HCT116 (cell line): ENCODE data around the gene DDX56. TPM values are rescaled to one million over a fixed set of nuclear protein-coding genes. Genes with fewer than 3 reads are reported as not detected.

Source experiments
- ATAC-seq: fragments of 200-7000 bp; cut with Tn5 transposase; 2 replicates; pipeline ENCODE4 v1.9.1; 2020; ENCODE audit warnings: mild to moderate bottlenecking, moderate library complexity
- BruUV-seq: library from RNA; stranded (reverse); fragments of 400-500 nt; replicated peaks from 2 replicates; lab custom pipeline; 2021; lab: Mats Ljungman, UMichigan
- CTCF ChIA-PET: fragments of 300-600 bp; sonication (Branson Sonifier 250); formaldehyde crosslinking; loops from one replicate; lab custom pipeline; 2021; ENCODE audit warnings: antibody characterized with exemption; lab: Charles Lee
- POLR2A ChIA-PET: fragments of 300-600, 350-600 bp; sonication (Branson Sonifier 250); formaldehyde crosslinking; loops from one replicate; lab custom pipeline; 2021; ENCODE audit warnings: antibody characterized with exemption; lab: Charles Lee
- RAD21 ChIA-PET, 2 experiments: fragments of 300-600 bp; sonication (Branson Sonifier 250); formaldehyde crosslinking; loops; one replicate each; lab custom pipeline; 2023; ENCODE audit warnings: low total read pairs in 2 of 2; ENCODE audit not compliant: uncharacterized antibody in 2 of 2, unreplicated experiment in 2 of 2, low non-redundant PET in 1 of 2; lab: Charles Lee
- DNase-seq: peaks from one replicate; pipeline ENCODE4 v3.0.0-alpha.2; 2010; ENCODE audit warnings: low read depth, low spot score
- H2AFZ ChIP-seq: fragments of 200-600 bp; shearing (Covaris generic), sonication (generic); 2 replicates; pipeline ENCODE4 v1.6.1; 2017; ENCODE audit warnings: low read depth, mixed run types, mixed read lengths, antibody characterized with exemption, low read length; ENCODE audit not compliant: poor library complexity, severe bottlenecking
- H3K27ac ChIP-seq: 2 replicates; pipeline ENCODE4 v1.5.1; 2012; ENCODE audit warnings: low read depth, low read length
- H3K27me3 ChIP-seq: fragments of 200-600 bp; sonication (generic); 2 replicates; pipeline ENCODE4 v1.6.1; 2016; ENCODE audit warnings: mixed run types, low read length, mixed read lengths; ENCODE audit not compliant: insufficient read depth
- H3K36me3 ChIP-seq, 2 experiments: fragments of 200-500 bp in 1 of 2; fragments of 200-600 bp in 1 of 2; sonication (Bioruptor generic) in 1 of 2; sonication (generic) in 1 of 2; 2 replicates each; pipeline versions ENCODE4 v1.5.1 to v1.6.1; 2014 to 2016; ENCODE audit warnings: low read length in 2 of 2, inconsistent platforms in 1 of 2, mixed read lengths in 1 of 2, mixed run types in 1 of 2; ENCODE audit not compliant: insufficient read depth in 2 of 2, control insufficient read depth in 1 of 2
- H3K4me1 ChIP-seq, 2 experiments: fragments of 200-600 bp in 1 of 2; sonication (generic) in 1 of 2; 2 replicates each; pipeline versions ENCODE4 v1.5.1 to v1.6.1; 2012 to 2017; ENCODE audit warnings: low read length in 2 of 2, inconsistent platforms in 1 of 2, mild to moderate bottlenecking in 1 of 2, mixed read lengths in 1 of 2, mixed run types in 1 of 2, moderate library complexity in 1 of 2; ENCODE audit not compliant: insufficient read depth in 2 of 2, control insufficient read depth in 1 of 2
- H3K4me2 ChIP-seq: fragments of 200-600 bp; sonication (generic); 2 replicates; pipeline ENCODE4 v1.6.1; 2017; ENCODE audit warnings: mixed run types, low read length, mixed read lengths
- H3K4me3 ChIP-seq, 2 experiments: fragments of 200-600 bp in 1 of 2; sonication (generic) in 1 of 2; replicated peaks in 1 of 2; 2 replicates each; pipeline ENCODE4 v1.5.1; 2011 to 2016; ENCODE audit warnings: low read length in 2 of 2, control low read depth in 1 of 2, low read depth in 1 of 2, mild to moderate bottlenecking in 1 of 2, mixed read lengths in 1 of 2, mixed run types in 1 of 2
- H3K79me2 ChIP-seq: fragments of 200-600 bp; sonication (generic); 2 replicates; pipeline ENCODE4 v1.6.1; 2017; ENCODE audit warnings: mild to moderate bottlenecking, mixed run types, low read length, moderate library complexity, mixed read lengths; ENCODE audit not compliant: insufficient read depth
- H3K9ac ChIP-seq: fragments of 200-600 bp; sonication (generic); 2 replicates; pipeline ENCODE4 v1.6.1; 2016; ENCODE audit warnings: low read length, mixed read lengths
- H3K9me2 ChIP-seq: fragments of 200-600 bp; sonication (generic), shearing (Covaris generic); 2 replicates; pipeline ENCODE4 v1.6.1; 2017; ENCODE audit warnings: mixed run types, mild to moderate bottlenecking, moderate library complexity; ENCODE audit not compliant: insufficient read depth
- H3K9me3 ChIP-seq, 2 experiments: fragments of 200-500 bp in 1 of 2; fragments of 200-600 bp in 1 of 2; sonication (Bioruptor generic) in 1 of 2; sonication (generic) in 1 of 2; 2 replicates each; pipeline ENCODE4 v1.6.1; 2014 to 2017; ENCODE audit warnings: low read length in 2 of 2, mixed read lengths in 2 of 2, inconsistent platforms in 1 of 2, low read depth in 1 of 2, mild to moderate bottlenecking in 1 of 2, mixed run types in 1 of 2, moderate library complexity in 1 of 2; ENCODE audit not compliant: control insufficient read depth in 1 of 2, insufficient read depth in 1 of 2
- H4K20me1 ChIP-seq: fragments of 200-600 bp; sonication (generic), shearing (Covaris generic); 2 replicates; pipeline ENCODE4 v1.6.1; 2017; ENCODE audit warnings: mixed run types, mild to moderate bottlenecking, moderate library complexity; ENCODE audit not compliant: insufficient read depth
- CBX3 ChIP-seq: IDR thresholded peaks from 2 replicates; pipeline ENCODE4 v1.6.1; 2012; ENCODE audit warnings: low read depth
- EGR1 ChIP-seq: IDR thresholded peaks from 2 replicates; pipeline ENCODE4 v1.6.1; 2012; ENCODE audit warnings: low read depth
- EZH2phosphoT487 ChIP-seq: fragments of 200-600 bp; IDR thresholded peaks from 2 replicates; pipeline ENCODE4 v1.6.1; 2018; ENCODE audit warnings: antibody characterized with exemption, borderline replicate concordance
- POLR2AphosphoS5 ChIP-seq: IDR thresholded peaks from 2 replicates; pipeline ENCODE4 v1.6.1; 2011; ENCODE audit warnings: mild to moderate bottlenecking, low read depth, low read length, moderate library complexity
- RAD21 ChIP-seq: IDR thresholded peaks from 2 replicates; pipeline ENCODE4 v1.6.1; 2012; ENCODE audit warnings: low read depth, mild to moderate bottlenecking
- ZFX ChIP-seq: fragments of 450-650 bp; IDR thresholded peaks from 2 replicates; pipeline ENCODE4 v1.6.1; 2017
- intact Hi-C: fragments of 100-400 bp; cut with micrococcal nuclease; formaldehyde crosslinking; loops from 2 replicates; pipeline ENCODE4 v1.10.0; 2022
- total RNA-seq: library from RNA; stranded (reverse); gene quantifications from one replicate; pipeline ENCODE4 v1.2.1, GENCODE V29; 2021; ENCODE audit not compliant: unreplicated experiment
- TF ChIP-seq, protein P1 (sequence below): IDR thresholded peaks from 2 replicates; pipeline ENCODE4 v1.6.1; 2011; ENCODE audit warnings: mild to moderate bottlenecking, low read length, moderate library complexity; ENCODE audit not compliant: insufficient replicate concordance; ENCODE audit errors: extremely low read depth
- TF ChIP-seq, protein P2 (sequence below): IDR thresholded peaks from 2 replicates; pipeline ENCODE4 v1.6.1; 2012

The DDX56 gene
- total RNA-seq, 1 experiment from 2014 or later, result 119 TPM

DNA sequence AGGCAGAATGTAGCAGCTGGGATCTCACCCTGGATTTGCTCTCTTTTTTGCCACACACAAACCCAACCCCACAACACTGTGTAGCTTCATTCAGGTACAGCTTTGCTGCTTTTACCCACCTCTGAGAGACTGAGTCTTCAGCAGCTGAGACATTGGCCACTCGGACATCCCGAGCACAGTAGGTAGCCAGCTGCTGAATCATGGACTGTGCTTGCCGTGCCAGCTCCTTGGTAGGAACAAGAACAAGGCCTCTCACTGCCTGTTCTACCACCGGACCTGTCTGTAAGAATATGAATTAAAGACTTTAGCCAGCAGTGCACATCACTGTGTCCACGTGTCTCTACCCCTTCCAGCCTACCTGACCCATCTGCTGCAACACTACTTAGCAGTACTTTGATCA lies 937 bp downstream of the DDX56 start:
- DNase-seq (no peak), ATAC-seq (no peak)
- TF ChIP-seq, protein P1, sequence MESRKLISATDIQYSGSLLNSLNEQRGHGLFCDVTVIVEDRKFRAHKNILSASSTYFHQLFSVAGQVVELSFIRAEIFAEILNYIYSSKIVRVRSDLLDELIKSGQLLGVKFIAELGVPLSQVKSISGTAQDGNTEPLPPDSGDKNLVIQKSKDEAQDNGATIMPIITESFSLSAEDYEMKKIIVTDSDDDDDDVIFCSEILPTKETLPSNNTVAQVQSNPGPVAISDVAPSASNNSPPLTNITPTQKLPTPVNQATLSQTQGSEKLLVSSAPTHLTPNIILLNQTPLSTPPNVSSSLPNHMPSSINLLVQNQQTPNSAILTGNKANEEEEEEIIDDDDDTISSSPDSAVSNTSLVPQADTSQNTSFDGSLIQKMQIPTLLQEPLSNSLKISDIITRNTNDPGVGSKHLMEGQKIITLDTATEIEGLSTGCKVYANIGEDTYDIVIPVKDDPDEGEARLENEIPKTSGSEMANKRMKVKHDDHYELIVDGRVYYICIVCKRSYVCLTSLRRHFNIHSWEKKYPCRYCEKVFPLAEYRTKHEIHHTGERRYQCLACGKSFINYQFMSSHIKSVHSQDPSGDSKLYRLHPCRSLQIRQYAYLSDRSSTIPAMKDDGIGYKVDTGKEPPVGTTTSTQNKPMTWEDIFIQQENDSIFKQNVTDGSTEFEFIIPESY, result no peak
- no peak for TF ChIP-seq RAD21
- no peak for TF ChIP-seq ZFX
- no peak for TF ChIP-seq EZH2phosphoT487
- TF ChIP-seq CBX3, result no peak
- TF ChIP-seq EGR1, result no peak
- Histone ChIP-seq H2AFZ (no peak overlapping the region), H3K79me2 (peaks cover 80% of the 10 kb centered on the region), H3K27me3 (no peaks in the 10 kb centered on the region), H3K36me3 (peaks cover 47 to 53% of the 10 kb centered on the region in 2 experiments), H3K4me1 (peaks cover 11 to 20% of the 10 kb centered on the region in 2 experiments; a peak in 3 of 4 replicates), H3K9me3 (no peaks in the 10 kb centered on the region), H3K4me3 (peak overlapping the region; percentile 83 to 88), H3K9ac (peak overlapping the region; percentile 86), H3K27ac (peak overlapping the region; percentile 81), H3K4me2 (peak overlapping the region; percentile 84), H3K9me2 (no peaks in the 10 kb centered on the region), H4K20me1 (no peaks in the 10 kb centered on the region; the same call in 1 of the 2 replicates)
- ChIA-PET CTCF (no interaction called here), RAD21 (no interaction called here), POLR2A (interaction anchor here (1.7 kb wide), 1 partner anchor 10 kb away, joined by 14 read pairs; the partner anchor contains the start of gene TMED4)
- no TSS peak for BruUV-seq
- intact Hi-C loops, result no loop called here

DNA sequence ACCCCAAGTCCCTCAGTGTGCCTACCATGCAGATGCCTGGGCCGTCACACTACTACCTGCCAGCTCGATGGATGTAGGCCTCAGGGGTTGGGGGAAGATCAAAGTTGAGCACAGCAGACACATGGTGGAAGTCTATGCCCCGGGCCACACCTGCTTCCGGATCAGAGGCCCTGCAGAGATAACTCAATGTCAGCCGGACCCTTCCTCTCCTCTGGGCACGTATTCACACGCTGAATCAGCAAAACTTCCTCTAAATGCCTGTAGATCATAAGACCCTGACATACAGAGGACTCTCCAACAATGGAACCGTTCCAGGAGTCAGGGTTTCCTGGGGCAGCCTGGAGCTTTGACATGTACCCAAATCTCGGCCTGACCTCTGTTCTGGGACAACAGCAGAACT lies 3.7 kb downstream of the DDX56 start:
- no peaks in the 10 kb centered on the region for H3K9me2 ChIP-seq
- no peak overlapping the region for H3K4me2 ChIP-seq
- POLR2A ChIA-PET, result no interaction called here
- H3K4me3 ChIP-seq, result no peak overlapping the region
- H3K79me2 ChIP-seq, result peaks cover 77% of the 10 kb centered on the region
- RAD21 ChIA-PET, result no interaction called here
- no TSS peak for BruUV-seq
- peaks cover 3% of the 10 kb centered on the region; the same call in 1 of the 2 replicates for H4K20me1 ChIP-seq
- DNase-seq, result no peak
- TF ChIP-seq POLR2AphosphoS5, result 0 out of 2 replicates have a peak, but pooled peaks have one; percentile 16
- TF ChIP-seq, protein P2, sequence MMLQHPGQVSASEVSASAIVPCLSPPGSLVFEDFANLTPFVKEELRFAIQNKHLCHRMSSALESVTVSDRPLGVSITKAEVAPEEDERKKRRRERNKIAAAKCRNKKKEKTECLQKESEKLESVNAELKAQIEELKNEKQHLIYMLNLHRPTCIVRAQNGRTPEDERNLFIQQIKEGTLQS, result no peak
- TF ChIP-seq RAD21, result no peak
- TF ChIP-seq, all 23 proteins: peak for 1
- Histone ChIP-seq H3K36me3 (peaks cover 62 to 68% of the 10 kb centered on the region in 2 experiments), H3K27me3 (no peaks in the 10 kb centered on the region), H3K4me1 (peaks cover 11 to 16% of the 10 kb centered on the region in 2 experiments; a peak in 3 of 4 replicates), H2AFZ (no peak overlapping the region), H3K27ac (no peak overlapping the region), H3K9ac (no peak overlapping the region), H3K9me3 (no peaks in the 10 kb centered on the region)
- no peak for ATAC-seq
- intact Hi-C loops, result loop anchor here (5.0 kb wide), 1 partner anchor 223 kb away; no protein-coding TSS in a partner anchor
- CTCF ChIA-PET, result no interaction called here
